HG03469 (cell line): ENCODE measurements around the gene SLC4A4.

Experiments used
- ATAC-seq: cut with Tn5 transposase; IDR thresholded peaks from one replicate; pipeline ENCODE4 v1.9.1; 2021; ENCODE audit warnings: mild to moderate bottlenecking, moderate library complexity, moderate number of reproducible peaks; ENCODE audit not compliant: unreplicated experiment

Gene SLC4A4

GRCh38 chr4:71587995-71588394, 249.2 kb downstream of the SLC4A4 start:
- ATAC-seq, result no peak

- no peak for ATAC-seq
Measured at GRCh38 chr4:71592793-71593192, 254.0 kb downstream of the SLC4A4 start.

GRCh38 chr4:71593311-71593710, 254.5 kb downstream of the SLC4A4 start:
- no peak for ATAC-seq

GRCh38 chr4:71595576-71596108, 256.8 kb downstream of the SLC4A4 start:
- ATAC-seq, result no peak

GRCh38 chr4:71599578-71599977, 260.8 kb downstream of the SLC4A4 start:
- ATAC-seq, result no peak

GRCh38 chr4:71602289-71602900, 263.6 kb downstream of the SLC4A4 start:
- ATAC-seq, result no peak

- ATAC-seq, result peak; percentile 92
Measured at GRCh38 chr4:71604785-71605184, 266.0 kb downstream of the SLC4A4 start.

GRCh38 chr4:71607109-71607508, 268.3 kb downstream of the SLC4A4 start:
- no peak for ATAC-seq

- ATAC-seq, result no peak
Measured at GRCh38 chr4:71607780-71608677, 269.2 kb downstream of the SLC4A4 start.

GRCh38 chr4:71608678-71609071, 269.9 kb downstream of the SLC4A4 start:
- no peak for ATAC-seq

- ATAC-seq, result no peak
Measured at GRCh38 chr4:71609167-71609566, 270.3 kb downstream of the SLC4A4 start.

GRCh38 chr4:71609651-71610050, 270.8 kb downstream of the SLC4A4 start:
- no peak for ATAC-seq

GRCh38 chr4:71614621-71615020, 275.8 kb downstream of the SLC4A4 start:
- no peak for ATAC-seq

GRCh38 chr4:71616168-71616811, 277.5 kb downstream of the SLC4A4 start:
- ATAC-seq, result no peak
